HG03520 (cell line): ENCODE data around the gene CRYGN.

ENCODE experiments used
- ATAC-seq: cut with Tn5 transposase; IDR thresholded peaks from one replicate; pipeline ENCODE4 v1.9.1; 2021; ENCODE audit warnings: mild to moderate bottlenecking, moderate library complexity; ENCODE audit not compliant: unreplicated experiment

CRYGN gene, protein sequence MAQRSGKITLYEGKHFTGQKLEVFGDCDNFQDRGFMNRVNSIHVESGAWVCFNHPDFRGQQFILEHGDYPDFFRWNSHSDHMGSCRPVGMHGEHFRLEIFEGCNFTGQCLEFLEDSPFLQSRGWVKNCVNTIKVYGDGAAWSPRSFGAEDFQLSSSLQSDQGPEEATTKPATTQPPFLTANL

GRCh38 chr7:151439855-151440798, at the start of gene CRYGN:
Gene CRYGN, minus strand, starts transcription at chr7:151440141. Its CDS starts 224 bp downstream, at chr7:151439917.
- ATAC-seq, result no peak

GRCh38 chr7:151489498-151489897, 49.6 kb upstream of the CRYGN start:
- ATAC-seq, result no peak

DNA sequence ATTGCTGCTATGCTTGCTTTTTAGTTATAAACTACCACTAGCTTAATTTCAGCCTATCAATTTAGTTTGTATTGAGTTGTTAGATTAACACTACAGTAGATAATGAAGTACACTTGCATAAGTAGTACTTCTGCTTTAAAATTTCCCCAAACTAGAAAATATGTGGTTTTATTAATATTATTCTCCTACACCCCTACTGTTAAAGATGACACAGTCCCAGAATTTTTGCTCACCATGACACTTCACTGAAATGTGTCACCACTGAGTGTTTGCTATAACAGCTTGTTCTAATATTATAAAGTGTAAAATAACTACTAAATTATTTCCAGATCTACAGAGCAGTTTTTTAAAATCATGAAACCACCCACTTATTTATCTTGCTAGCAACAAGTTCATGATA, 48.2 kb upstream of the CRYGN start:
- ATAC-seq, result no peak

DNA sequence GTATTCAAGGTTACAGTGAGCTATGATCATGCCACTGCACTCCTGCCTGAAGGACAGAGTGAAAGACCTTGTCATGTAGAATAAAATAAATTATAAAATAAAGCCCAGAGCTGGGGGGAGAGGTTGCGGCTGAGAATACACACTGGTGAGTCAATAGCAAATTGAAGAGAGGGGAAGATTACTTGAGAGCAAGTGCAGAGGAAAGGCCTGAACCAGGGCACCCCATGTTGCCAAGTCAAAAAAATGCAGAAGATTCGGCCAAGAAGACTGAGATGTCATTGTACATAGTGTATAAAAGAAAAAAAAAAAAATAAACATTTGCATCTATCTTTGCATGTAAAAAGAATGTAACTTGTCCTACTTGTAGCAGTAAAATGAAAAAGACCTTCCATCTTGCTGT, 47.3 kb upstream of the CRYGN start:
- ATAC-seq, result no peak

GRCh38 chr7:151486074-151486473, 46.1 kb upstream of the CRYGN start:
- ATAC-seq, result no peak

DNA sequence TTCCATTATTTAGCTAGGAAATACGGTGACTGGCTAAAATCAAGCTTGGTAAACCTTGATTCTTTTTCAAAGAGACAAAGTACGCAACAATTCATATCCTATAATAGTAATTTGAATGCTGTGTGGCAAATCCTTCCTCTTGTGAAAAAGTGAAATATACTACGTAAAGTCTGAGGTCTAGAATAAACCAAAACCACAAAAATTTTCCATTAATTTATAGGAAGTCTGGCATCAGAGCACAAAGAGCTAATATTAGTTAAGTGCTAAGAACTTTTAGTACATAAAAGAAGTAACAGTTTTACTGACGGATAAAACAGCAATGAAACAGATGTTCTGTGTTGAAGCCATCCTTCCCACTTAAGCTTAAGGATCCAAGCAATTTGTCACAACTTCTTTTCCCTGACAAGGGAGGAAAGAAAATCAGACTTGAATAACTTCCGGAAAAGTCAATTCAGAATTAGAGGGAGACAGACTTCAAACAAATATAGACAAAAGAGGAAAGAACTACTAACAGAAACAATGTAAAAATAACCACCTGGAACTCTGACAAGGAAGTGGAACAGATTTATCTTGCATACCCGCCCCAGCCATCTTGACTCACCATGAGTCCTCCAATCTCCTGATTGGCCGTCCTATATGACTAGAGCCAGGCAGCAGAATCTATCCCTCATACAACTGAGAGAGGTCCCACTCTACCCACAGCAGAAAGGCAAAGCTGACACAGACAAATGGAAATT, 45.2 kb upstream of the CRYGN start:
- ATAC-seq, result no peak

DNA sequence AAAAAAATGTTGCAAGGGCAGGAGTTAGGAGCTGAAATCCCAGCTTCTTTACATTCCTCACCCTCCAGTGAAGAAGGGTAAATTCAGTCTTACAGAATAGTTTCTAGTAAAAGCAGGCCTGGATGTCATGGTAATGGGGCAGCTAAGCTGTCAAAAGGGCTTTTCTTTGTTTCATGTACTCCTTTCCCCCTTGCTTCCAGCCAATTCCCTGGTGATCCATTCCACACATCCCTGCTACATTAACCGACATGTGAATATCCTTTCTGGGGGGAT, 43.7 kb upstream of the CRYGN start:
- no peak for ATAC-seq

DNA sequence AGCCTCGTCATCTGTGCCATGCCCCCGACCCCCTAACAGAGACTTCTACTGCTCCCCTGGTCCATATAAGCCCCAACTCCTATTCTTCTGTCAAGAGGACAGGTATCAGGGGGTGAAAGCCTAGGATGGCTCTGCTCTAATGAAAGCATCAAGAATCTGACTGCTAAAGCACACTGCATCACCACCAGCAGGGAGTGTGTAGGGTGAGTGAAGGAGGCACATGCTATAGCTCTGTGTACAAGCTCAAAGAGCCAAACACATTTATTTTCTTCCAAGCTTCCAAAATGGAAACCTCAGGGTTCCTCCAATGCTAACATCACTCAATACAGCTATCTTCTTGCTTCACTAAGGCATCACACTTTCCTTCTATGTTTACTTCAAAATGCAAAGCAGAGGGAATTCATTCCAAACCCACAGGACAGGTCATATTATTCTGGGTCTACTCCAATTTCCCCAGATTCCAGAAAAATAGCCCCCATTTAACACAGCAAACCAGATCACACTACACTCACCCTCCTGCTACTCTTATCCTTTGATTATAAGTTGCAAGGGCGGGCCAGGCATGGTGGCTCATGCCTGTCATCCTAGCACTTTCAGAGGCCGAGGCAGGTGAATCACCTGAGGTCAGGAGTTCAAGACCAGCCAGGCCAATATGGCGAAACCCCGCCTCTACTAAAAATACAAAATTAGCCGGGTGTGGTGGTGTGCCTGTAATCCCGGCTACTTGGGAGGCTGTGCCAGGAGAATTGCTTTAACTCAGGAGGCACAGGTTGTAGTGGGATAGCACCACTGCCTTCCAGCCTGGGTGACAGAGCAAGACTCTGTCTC, 43.2 kb upstream of the CRYGN start:
- no peak for ATAC-seq

DNA sequence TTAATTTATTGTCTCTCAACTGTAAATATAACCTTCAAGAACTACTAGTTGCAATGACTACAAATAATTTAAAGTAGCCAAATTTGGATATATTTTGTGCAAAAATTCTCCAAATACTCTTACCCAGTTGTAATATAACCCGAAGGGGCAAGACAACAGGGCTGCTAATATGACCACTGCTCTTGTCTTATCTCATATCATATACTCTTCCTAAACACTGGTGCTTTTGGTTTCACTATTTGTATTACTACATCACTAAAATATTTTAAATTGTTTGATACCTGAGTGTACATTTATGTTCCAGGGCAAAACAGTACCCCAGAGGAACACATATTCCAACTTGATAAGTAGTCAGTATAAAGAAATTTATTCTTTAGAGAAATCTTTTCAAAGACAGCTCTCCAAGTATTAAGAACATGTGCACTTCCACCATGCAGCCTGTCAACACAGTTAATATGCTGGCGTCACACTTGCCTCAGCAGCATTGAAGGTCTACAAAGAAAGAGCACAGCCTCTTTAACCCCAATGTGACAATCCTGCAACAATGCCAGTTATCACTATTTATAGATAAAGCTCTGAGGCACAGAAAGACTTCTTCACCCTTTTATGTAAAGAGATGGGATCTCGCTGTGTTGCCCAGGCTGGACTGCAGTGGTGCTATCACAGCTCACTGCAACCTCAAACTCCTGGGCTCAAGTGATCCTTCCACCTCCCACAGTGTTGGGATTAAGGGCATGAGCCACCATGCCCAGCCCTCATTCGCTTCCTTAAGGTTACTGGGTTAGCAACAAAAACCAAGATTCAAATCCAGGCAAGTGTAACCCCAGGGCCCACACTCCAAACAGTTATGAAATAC, 41.9 kb upstream of the CRYGN start:
- no peak for ATAC-seq

DNA sequence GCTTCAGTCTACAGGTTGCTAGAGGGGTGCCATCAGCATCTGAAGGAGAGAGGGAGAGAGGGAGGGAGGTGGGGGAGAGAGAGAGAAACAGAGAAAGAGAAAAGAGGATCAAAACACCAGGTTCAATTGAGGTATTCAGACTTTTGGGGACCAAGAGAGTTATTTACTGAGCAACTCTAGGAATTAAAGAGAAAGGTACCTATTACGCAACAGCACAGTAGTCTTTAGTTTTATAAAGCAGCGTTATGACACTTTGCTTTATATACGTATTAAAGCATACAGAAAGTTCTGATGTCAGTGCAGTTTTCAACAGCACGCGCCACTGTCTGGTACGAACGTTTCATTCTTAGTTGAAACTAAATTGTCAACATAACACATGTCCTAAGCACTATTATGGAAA, 37.9 kb upstream of the CRYGN start:
- no peak for ATAC-seq

GRCh38 chr7:151472644-151473380, 32.9 kb upstream of the CRYGN start:
- ATAC-seq, result no peak

DNA sequence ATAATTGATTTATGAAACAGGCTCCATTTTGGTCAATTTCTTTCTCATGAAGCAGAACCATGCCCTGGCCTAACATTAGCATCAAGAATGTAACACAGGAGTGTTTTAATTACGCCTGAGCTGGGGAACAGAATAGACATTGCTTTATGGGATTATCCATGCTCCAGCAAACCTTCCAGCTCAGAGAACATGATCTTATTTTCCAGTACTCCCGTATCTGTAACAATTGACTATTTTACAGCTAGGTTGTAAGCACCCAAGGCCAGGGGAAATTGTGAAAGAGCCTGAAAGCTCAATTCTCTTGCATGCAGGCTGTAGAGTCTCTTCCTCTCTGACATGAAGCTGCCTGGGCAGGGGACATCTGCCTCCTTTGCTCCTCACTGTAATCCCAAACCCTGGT, 30.8 kb upstream of the CRYGN start:
- no peak for ATAC-seq

DNA sequence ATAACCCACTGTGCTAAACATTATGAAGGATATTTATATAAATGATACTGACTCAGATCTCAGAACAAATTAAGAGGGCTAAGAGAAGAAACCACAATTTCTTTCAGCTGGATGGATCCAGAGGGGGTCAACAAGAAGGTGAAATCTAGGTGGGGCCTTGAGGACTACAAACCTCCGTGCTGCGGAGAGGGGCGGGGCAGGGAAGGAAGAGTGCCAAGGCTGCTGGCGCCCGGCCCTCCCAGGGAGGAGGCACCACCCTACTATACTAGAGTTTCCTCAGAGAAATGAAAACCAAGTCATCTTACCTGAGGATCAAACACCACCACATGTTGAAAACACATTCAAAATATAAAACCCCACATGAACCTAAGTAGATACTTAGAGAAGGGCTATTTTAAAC, 29.3 kb upstream of the CRYGN start:
- ATAC-seq, result no peak

GRCh38 chr7:151468217-151469018, 28.5 kb upstream of the CRYGN start:
- ATAC-seq, result no peak

DNA sequence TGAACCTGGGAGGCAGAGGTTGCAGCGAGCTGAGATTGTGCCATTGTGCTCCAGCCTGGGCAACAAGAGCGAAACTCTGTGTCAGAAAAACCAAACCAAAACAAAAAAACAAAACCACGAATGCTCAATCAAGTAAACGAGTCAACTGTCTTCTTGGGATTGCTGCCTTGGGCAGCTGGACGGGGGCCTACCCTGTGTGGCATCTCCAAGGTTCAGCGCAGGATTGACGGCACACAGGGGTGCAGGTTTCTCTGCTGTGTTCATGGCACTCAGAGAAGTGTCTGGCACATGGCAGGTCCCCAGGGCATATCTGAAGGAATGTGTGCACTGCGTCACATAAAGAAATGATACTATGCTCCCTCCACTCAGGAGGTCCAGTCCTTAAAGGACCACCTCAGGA, 25.2 kb upstream of the CRYGN start:
- no peak for ATAC-seq

GRCh38 chr7:151462306-151462779, 22.4 kb upstream of the CRYGN start:
- no peak for ATAC-seq

- no peak for ATAC-seq
These were observed 21.9 kb upstream of the CRYGN start for GRCh38 chr7:151461942-151462230.

DNA sequence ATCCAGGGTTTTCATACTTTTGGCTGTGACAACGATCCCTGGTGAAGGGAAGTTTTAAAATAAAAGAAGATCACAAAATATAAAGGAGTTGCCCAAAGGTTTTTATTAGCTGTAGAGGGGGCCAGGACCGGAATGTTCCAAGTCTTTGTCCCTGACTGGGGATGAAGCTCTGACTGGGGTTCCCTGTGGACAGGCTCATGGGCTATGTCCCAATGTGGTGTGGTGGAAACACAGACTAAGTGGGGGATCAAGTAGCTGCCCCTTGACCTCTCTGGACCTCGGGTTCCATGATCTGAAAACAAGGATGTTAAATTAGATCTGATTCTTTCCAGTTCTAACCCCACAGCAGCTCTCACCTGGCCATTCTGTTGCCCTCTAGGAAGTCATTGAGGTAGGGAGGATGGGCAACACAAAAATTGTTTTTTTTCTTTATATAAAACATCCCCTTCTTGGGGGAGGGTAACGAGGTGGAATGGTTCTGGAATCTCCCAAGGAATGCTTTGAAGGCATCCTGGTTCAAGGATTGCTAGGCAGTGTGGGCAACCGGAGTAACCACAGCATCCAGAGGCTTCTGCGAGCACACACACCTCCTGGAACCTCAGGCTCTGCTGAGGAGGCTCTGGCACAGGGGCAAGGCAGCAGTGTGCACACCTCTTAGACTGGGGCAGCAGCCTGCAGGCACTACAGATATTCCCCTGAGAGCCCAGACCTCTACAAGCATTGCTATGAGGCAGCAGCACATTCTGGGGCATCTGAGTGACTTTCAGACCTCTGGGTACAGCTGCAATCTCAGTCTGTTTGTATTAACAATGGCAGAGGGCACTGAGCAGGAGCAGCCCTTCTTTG, 21.4 kb upstream of the CRYGN start:
- no peak for ATAC-seq
